GM23338 (cell line): Measurements from ENCODE around the gene NECTIN1. TPM values are rescaled to one million over a fixed set of nuclear protein-coding genes. Genes with fewer than 3 reads are reported as not detected.

Source experiments
- ATAC-seq: fragments of 200-7000 bp; cut with Tn5 transposase; 3 replicates; pipeline ENCODE4 v1.9.1; 2020
- DNase-seq: peaks from one replicate; pipeline ENCODE4 v3.0.0-alpha.2; 2015; ENCODE audit warnings: low spot score
- H2AFZ ChIP-seq: fragments of 200-600 bp; sonication (generic); 2 replicates; pipeline ENCODE4 v1.8.0; 2016; ENCODE audit warnings: antibody characterized with exemption, mild to moderate bottlenecking, moderate library complexity
- H3F3A ChIP-seq: fragments of 200-600 bp; sonication (generic); replicated peaks from 2 replicates; pipeline ENCODE4 v1.8.0; 2017; ENCODE audit warnings: antibody characterized with exemption, mixed run types, low read depth
- H3K27ac ChIP-seq: fragments of 200-600 bp; sonication (generic); 2 replicates; pipeline ENCODE4 v1.6.1; 2016; ENCODE audit warnings: low read depth
- H3K27me3 ChIP-seq: fragments of 200-600 bp; sonication (generic); 2 replicates; pipeline ENCODE4 v1.8.0; 2016; ENCODE audit warnings: mild to moderate bottlenecking, mixed run types, moderate library complexity; ENCODE audit not compliant: insufficient read depth
- H3K36me3 ChIP-seq: fragments of 200-600 bp; sonication (generic); 2 replicates; pipeline ENCODE4 v1.8.0; 2016; ENCODE audit warnings: mild to moderate bottlenecking; ENCODE audit not compliant: insufficient read depth
- H3K4me1 ChIP-seq: fragments of 200-600 bp; sonication (generic); 2 replicates; pipeline ENCODE4 v1.8.0; 2016; ENCODE audit warnings: mild to moderate bottlenecking, moderate library complexity; ENCODE audit not compliant: insufficient read depth
- H3K4me2 ChIP-seq: fragments of 200-600 bp; sonication (generic); 2 replicates; pipeline ENCODE4 v1.7.1; 2017; ENCODE audit warnings: mixed run types
- H3K4me3 ChIP-seq: fragments of 200-600 bp; sonication (generic); 2 replicates; pipeline ENCODE4 v1.6.1; 2016; ENCODE audit warnings: mixed run types
- H3K79me2 ChIP-seq: fragments of 200-600 bp; sonication (generic); replicated peaks from 2 replicates; pipeline ENCODE4 v1.8.0; 2017; ENCODE audit warnings: mild to moderate bottlenecking; ENCODE audit not compliant: insufficient read depth
- H3K9me2 ChIP-seq: fragments of 200-600 bp; sonication (generic); 2 replicates; pipeline ENCODE4 v1.8.0; 2017; ENCODE audit not compliant: insufficient read depth
- H4K20me1 ChIP-seq: fragments of 200-600 bp; sonication (generic); replicated peaks from 2 replicates; pipeline ENCODE4 v1.8.0; 2017; ENCODE audit warnings: mild to moderate bottlenecking; ENCODE audit not compliant: insufficient read depth
- H3K27ac Mint-ChIP-seq: 2 replicates; pipeline ENCODE4 v1.8.0; 2020; ENCODE audit warnings: inconsistent platforms, mild to moderate bottlenecking, moderate library complexity, mixed read lengths
- H3K27me3 Mint-ChIP-seq: 3 replicates; pipeline ENCODE4 v1.8.0; 2022; ENCODE audit warnings: low read depth, mild to moderate bottlenecking, moderate library complexity, mixed read lengths, inconsistent platforms; ENCODE audit not compliant: insufficient read depth, poor library complexity
- H3K36me3 Mint-ChIP-seq: 3 replicates; pipeline ENCODE4 v1.8.0; 2021; ENCODE audit warnings: low read depth, mild to moderate bottlenecking, inconsistent platforms, moderate library complexity, mixed read lengths
- H3K4me1 Mint-ChIP-seq: 3 replicates; pipeline ENCODE4 v1.8.0; 2020; ENCODE audit warnings: mild to moderate bottlenecking, inconsistent platforms, mixed read lengths
- H3K4me3 Mint-ChIP-seq: 3 replicates; pipeline ENCODE4 v1.8.0; 2021; ENCODE audit warnings: moderate library complexity, mild to moderate bottlenecking, inconsistent platforms, mixed read lengths
- H3K9me3 Mint-ChIP-seq: 3 replicates; pipeline ENCODE4 v1.8.0; 2020; ENCODE audit warnings: moderate library complexity, mild to moderate bottlenecking, inconsistent platforms, mixed read lengths
- CREB1 ChIP-seq: fragments of 250-450 bp; sonication (Bioruptor Pico); IDR thresholded peaks from 2 replicates; pipeline ENCODE4 v1.5.0; 2020; ENCODE audit warnings: low read depth, mild to moderate bottlenecking, moderate library complexity
- ETS1 ChIP-seq: IDR thresholded peaks from 2 replicates; pipeline ENCODE4 v1.6.1; 2016; ENCODE audit warnings: antibody characterized with exemption
- EZH2 ChIP-seq: fragments of 200-600 bp; sonication (generic); IDR thresholded peaks from one replicate; pipeline ENCODE4 v1.8.0; 2017; ENCODE audit warnings: antibody characterized with exemption, mild to moderate bottlenecking, low read depth; ENCODE audit not compliant: unreplicated experiment
- EZH2phosphoT487 ChIP-seq: fragments of 200-600 bp; sonication (generic); IDR thresholded peaks from one replicate; pipeline ENCODE4 v1.8.1; 2018; ENCODE audit warnings: antibody characterized with exemption; ENCODE audit not compliant: unreplicated experiment
- JUNB ChIP-seq: IDR thresholded peaks from one replicate; pipeline ENCODE4 v1.6.1; 2016; ENCODE audit warnings: antibody characterized with exemption; ENCODE audit not compliant: unreplicated experiment
- NANOG ChIP-seq: IDR thresholded peaks from 2 replicates; pipeline ENCODE4 v1.6.1; 2016; ENCODE audit warnings: antibody characterized with exemption, borderline replicate concordance
- POLR2AphosphoS5 ChIP-seq: IDR thresholded peaks from 2 replicates; pipeline ENCODE4 v1.6.1; 2016; ENCODE audit warnings: antibody characterized with exemption, low read depth
- STAT1 ChIP-seq: IDR thresholded peaks from one replicate; pipeline ENCODE4 v1.6.1; 2016; ENCODE audit warnings: antibody characterized with exemption; ENCODE audit not compliant: unreplicated experiment
- ZNF114 ChIP-seq: fragments of 250-450 bp; sonication (Bioruptor Pico); IDR thresholded peaks from 2 replicates; pipeline ENCODE4 v1.5.0; 2020; ENCODE audit warnings: mild to moderate bottlenecking, moderate library complexity
- ZNF331 ChIP-seq: fragments of 250-450 bp; sonication (Bioruptor Pico); IDR thresholded peaks from 2 replicates; pipeline ENCODE4 v1.5.0; 2020; ENCODE audit warnings: low read depth, mild to moderate bottlenecking, moderate library complexity
- ZNF462 ChIP-seq: fragments of 250-450 bp; sonication (Bioruptor Pico); IDR thresholded peaks from 2 replicates; pipeline ENCODE4 v1.5.0; 2020; ENCODE audit warnings: mild to moderate bottlenecking, moderate library complexity
- polyA plus RNA-seq: library from polyadenylated mRNA; unstranded; fragments of >200 nt; fragmentation: Nextera tagmentation; extraction: Ambion mirVana; gene quantifications from 2 replicates; pipeline ENCODE4 v1.2.1, GENCODE V29; 2016
- total RNA-seq: library from RNA; depleted of rRNA; stranded (reverse); fragments of >200 nt; shearing (Covaris generic); gene quantifications from 2 replicates; pipeline ENCODE4 v1.2.3, GENCODE V29; 2014

The NECTIN1 gene
- total and polyA plus RNA-seq, 2 experiments from 2014 or later, result 18.7 to 56.3 TPM

GRCh38 chr11:119737366-119738058, 8.5 kb upstream of the NECTIN1 start:
- no peak overlapping the region for H3K4me2 ChIP-seq
- no peak for DNase-seq
- H3K4me3 ChIP-seq, result no peak overlapping the region
- H2AFZ ChIP-seq, result no peak overlapping the region
- peaks cover 8% of the 10 kb centered on the region; the same call in 2 of the 3 replicates for H3K4me1 Mint-ChIP-seq
- peaks cover 17% of the 10 kb centered on the region for H3K27me3 Mint-ChIP-seq
- no peaks in the 10 kb centered on the region; the same call in 1 of the 2 replicates for H4K20me1 ChIP-seq
- ATAC-seq, result no peak
- no peak overlapping the region for H3K27ac ChIP-seq
- no peaks in the 10 kb centered on the region for H3K36me3 Mint-ChIP-seq
- H3K9me2 ChIP-seq, result no peaks in the 10 kb centered on the region
- no peaks in the 10 kb centered on the region; the same call in 1 of the 2 replicates for H3K27me3 ChIP-seq
- H3K36me3 ChIP-seq, result no peaks in the 10 kb centered on the region
- no peaks in the 10 kb centered on the region for H3F3A ChIP-seq
- no peaks in the 10 kb centered on the region for H3K79me2 ChIP-seq
- no peaks in the 10 kb centered on the region; the same call in 2 of the 3 replicates for H3K9me3 Mint-ChIP-seq
- no peak overlapping the region for H3K27ac Mint-ChIP-seq
- no peak overlapping the region for H3K4me3 Mint-ChIP-seq
- no peaks in the 10 kb centered on the region for H3K4me1 ChIP-seq
- no peak for TF ChIP-seq JUNB
- no peak for TF ChIP-seq EZH2
- TF ChIP-seq ZNF331 (CRISPR knock-in tag), result no peak
- no peak for TF ChIP-seq CREB1 (CRISPR knock-in tag)
- TF ChIP-seq STAT1, result no peak
- TF ChIP-seq EZH2phosphoT487, result no peak
- no peak for TF ChIP-seq ZNF462
- no peak for TF ChIP-seq ETS1
- TF ChIP-seq POLR2AphosphoS5, result no peak
- no peak for TF ChIP-seq ZNF114 (CRISPR knock-in tag)
- TF ChIP-seq NANOG, result no peak
